Caco-2 (cell line): ENCODE results near the gene OXT. TPM values are rescaled to one million over a fixed set of nuclear protein-coding genes. Genes with fewer than 3 reads are reported as not detected.
"Not testable (repeated sequence)": the region's sequence is repeated elsewhere in the genome, so short reads cannot be mapped to it uniquely, and the experiment has no call there.

ENCODE experiments used
- BruUV-seq: library from RNA; stranded (reverse); fragments of 400-500 nt; replicated peaks from 2 replicates; lab custom pipeline; 2021; lab: Mats Ljungman, UMichigan
- CTCF ChIA-PET: fragments of 300-600 bp; sonication (Branson Sonifier 250); formaldehyde crosslinking; loops from one replicate; lab custom pipeline; 2022; ENCODE audit warnings: antibody characterized with exemption; lab: Charles Lee
- POLR2A ChIA-PET: fragments of 300-600 bp; sonication (Branson Sonifier 250); formaldehyde crosslinking; loops from one replicate; lab custom pipeline; 2022; ENCODE audit warnings: antibody characterized with exemption; lab: Charles Lee
- DNase-seq, 2 experiments: peaks; one replicate each; pipeline versions ENCODE4 v3.0.0 to v3.0.0-alpha.2; 2020 to 2022
- H3K27me3 ChIP-seq: replicated peaks from 2 replicates; pipeline ENCODE4 v1.6.0; 2011; ENCODE audit warnings: low read length; ENCODE audit not compliant: control insufficient read depth, insufficient read depth
- H3K36me3 ChIP-seq: 2 replicates; pipeline ENCODE4 v1.5.1; 2011; ENCODE audit warnings: low read length; ENCODE audit not compliant: control insufficient read depth, insufficient read depth
- H3K4me1 ChIP-seq: fragments of 250-450 bp; sonication (Bioruptor Pico); 2 replicates; pipeline ENCODE4 v1.5.1; 2020; ENCODE audit warnings: mild to moderate bottlenecking
- H3K4me3 ChIP-seq: 2 replicates; pipeline ENCODE4 v1.5.1; 2011; ENCODE audit warnings: low read depth, mild to moderate bottlenecking, control low read depth, low read length
- H3K9me3 ChIP-seq: fragments of 250-450 bp; sonication (Bioruptor Pico); 2 replicates; pipeline ENCODE4 v1.5.1; 2020; ENCODE audit warnings: mild to moderate bottlenecking, moderate library complexity
- H3K27ac Mint-ChIP-seq: one replicate; pipeline ENCODE4 v1.8.0; 2022; ENCODE audit warnings: mixed read lengths; ENCODE audit not compliant: unreplicated experiment
- H3K27me3 Mint-ChIP-seq: one replicate; pipeline ENCODE4 v1.8.0; 2022; ENCODE audit warnings: mixed read lengths; ENCODE audit not compliant: insufficient read depth, unreplicated experiment
- H3K36me3 Mint-ChIP-seq: one replicate; pipeline ENCODE4 v1.8.0; 2022; ENCODE audit warnings: mild to moderate bottlenecking, mixed read lengths; ENCODE audit not compliant: insufficient read depth, unreplicated experiment
- H3K4me1 Mint-ChIP-seq: one replicate; pipeline ENCODE4 v1.8.0; 2022; ENCODE audit warnings: low read depth, mixed read lengths; ENCODE audit not compliant: unreplicated experiment
- H3K4me3 Mint-ChIP-seq: one replicate; pipeline ENCODE4 v1.8.0; 2022; ENCODE audit warnings: mild to moderate bottlenecking, moderate library complexity, mixed read lengths; ENCODE audit not compliant: unreplicated experiment
- H3K9me3 Mint-ChIP-seq: one replicate; pipeline ENCODE4 v1.8.0; 2022; ENCODE audit warnings: mixed read lengths; ENCODE audit not compliant: unreplicated experiment
- CTCF ChIP-seq, 2 experiments: fragments of 200-600 bp in 1 of 2; IDR thresholded peaks; 1 replicate in 1 of 2; 2 replicates in 1 of 2; pipeline versions ENCODE4 v1.5.1 to v1.8.0; 2011 to 2022; ENCODE audit warnings: antibody characterized with exemption in 1 of 2, control low read depth in 1 of 2, inconsistent platforms in 1 of 2, low read depth in 1 of 2, low read length in 1 of 2, mild to moderate bottlenecking in 1 of 2, moderate library complexity in 1 of 2; ENCODE audit not compliant: insufficient read depth in 1 of 2, severe bottlenecking in 1 of 2, unreplicated experiment in 1 of 2
- intact Hi-C: fragments of 100-400 bp; cut with micrococcal nuclease; formaldehyde crosslinking; loops from one replicate; pipeline ENCODE4 v1.10.0; 2022; ENCODE audit not compliant: unreplicated experiment
- total RNA-seq: library from RNA; stranded (reverse); gene quantifications from 2 replicates; pipeline ENCODE4 v1.2.3, GENCODE V29; 2022

The OXT gene
- total RNA-seq, 1 experiment from 2014 or later, result 2.7 TPM

GRCh38 chr20:3115190-3116107 is 44.0 kb downstream of the OXT start:
- Mint-ChIP-seq H3K36me3 (peaks cover 2% of the 10 kb centered on the region), H3K27me3 (no peaks in the 10 kb centered on the region), H3K9me3 (no peaks in the 10 kb centered on the region), H3K27ac (no peak overlapping the region), H3K4me3 (no peak overlapping the region), H3K4me1 (no peaks in the 10 kb centered on the region)
- no TSS peak for BruUV-seq
- Histone ChIP-seq H3K4me1 (no peaks in the 10 kb centered on the region), H3K9me3 (no peaks in the 10 kb centered on the region), H3K27me3 (no peaks in the 10 kb centered on the region), H3K4me3 (no peak overlapping the region), H3K36me3 (peaks cover 1% of the 10 kb centered on the region; the same call in 1 of the 2 replicates)
- ChIA-PET CTCF (interaction anchor here (0.7 kb wide), 2 partner anchors 215 to 335 kb away, joined by 3 read pairs; no protein-coding TSS in a partner anchor), POLR2A (no interaction called here)
- intact Hi-C loops, result loop anchor here (5.0 kb wide), 3 partner anchors 38 to 202 kb away; no protein-coding TSS in a partner anchor
- DNase-seq, result peak; percentile 55 to 62
- peak; percentile 76 to 89 for TF ChIP-seq CTCF (IDR thresholded peaks at IDR 0.05; ENCODE audit: insufficient read depth in 1 of 2, low read depth in 1 of 2, low read length in 1 of 2, severe bottlenecking in 1 of 2, unreplicated experiment in 1 of 2)

- Histone ChIP-seq H3K27me3 (no peaks in the 10 kb centered on the region), H3K4me1 (no peaks in the 10 kb centered on the region), H3K36me3 (peaks cover 1% of the 10 kb centered on the region; the same call in 1 of the 2 replicates), H3K4me3 (no peak overlapping the region), H3K9me3 (no peaks in the 10 kb centered on the region)
- CTCF ChIA-PET, result no interaction called here
- Mint-ChIP-seq H3K4me1 (no peaks in the 10 kb centered on the region), H3K9me3 (no peaks in the 10 kb centered on the region), H3K4me3 (no peak overlapping the region), H3K36me3 (peaks cover 11% of the 10 kb centered on the region), H3K27me3 (no peaks in the 10 kb centered on the region), H3K27ac (no peak overlapping the region)
- POLR2A ChIA-PET, result no interaction called here
- TF ChIP-seq CTCF (IDR thresholded peaks at IDR 0.05; ENCODE audit: insufficient read depth in 1 of 2, low read depth in 1 of 2, low read length in 1 of 2, severe bottlenecking in 1 of 2, unreplicated experiment in 1 of 2), result no peak
- no peak for DNase-seq
- BruUV-seq, result no TSS peak
- intact Hi-C loops, result loop anchor here (5.0 kb wide), 3 partner anchors 39 to 201 kb away; no protein-coding TSS in a partner anchor
Measured at GRCh38 chr20:3116341-3116740, 44.9 kb downstream of the OXT start.

GRCh38 chr20:3117839-3118379 is 46.5 kb downstream of the OXT start:
- peak in 1 of 2 experiments; percentile 22 for TF ChIP-seq CTCF (IDR thresholded peaks at IDR 0.05; ENCODE audit: insufficient read depth in 1 of 2, low read depth in 1 of 2, low read length in 1 of 2, severe bottlenecking in 1 of 2, unreplicated experiment in 1 of 2)
- H3K27me3 Mint-ChIP-seq, H3K4me1 Mint-ChIP-seq, POLR2A ChIA-PET, BruUV-seq, H3K4me3 Mint-ChIP-seq, H3K36me3 ChIP-seq, H3K9me3 Mint-ChIP-seq, H3K9me3 ChIP-seq, DNase-seq, H3K4me3 ChIP-seq, H3K4me1 ChIP-seq, H3K27me3 ChIP-seq, H3K27ac Mint-ChIP-seq, CTCF ChIA-PET: not testable (repeated sequence)
- intact Hi-C loops, result loop anchor here (5.0 kb wide), 3 partner anchors 41 to 199 kb away; no protein-coding TSS in a partner anchor
- peaks cover 20% of the 10 kb centered on the region for H3K36me3 Mint-ChIP-seq
